Vagina (tissue), 2 donors: ENCODE measurements around the gene UBL3.

Experiments used
- CTCF ChIP-seq, 3 experiments: fragments of 450-650 bp in 2 of 3; fragments of 200-600 bp in 1 of 3; sonication (generic) in 1 of 3; IDR thresholded peaks; one replicate each; pipeline ENCODE4 v1.5.1; 2017 to 2019; ENCODE audit warnings: antibody characterized with exemption in 3 of 3, mild to moderate bottlenecking in 2 of 3, moderate library complexity in 2 of 3
- POLR2A ChIP-seq, 2 donors: fragments of 450-650 bp; IDR thresholded peaks; one replicate each; pipeline ENCODE4 v1.6.1; 2017; ENCODE audit warnings: antibody characterized with exemption in 2 of 2, mild to moderate bottlenecking in 2 of 2, moderate library complexity in 2 of 2
- POLR2AphosphoS5 ChIP-seq, 2 donors: sonication (generic); formaldehyde crosslinking; IDR thresholded peaks; one replicate each; pipeline ENCODE4 v1.9.0; 2017; ENCODE audit warnings: antibody characterized with exemption in 2 of 2, mild to moderate bottlenecking in 2 of 2, low read depth in 1 of 2; ENCODE audit not compliant: insufficient read depth in 1 of 2

GRCh38 chr13:29801102-29801501 is 49.3 kb downstream of the UBL3 start:
- TF ChIP-seq CTCF (IDR thresholded peaks at IDR 0.05) = no peak
- no peak for TF ChIP-seq POLR2A (IDR thresholded peaks at IDR 0.05)
- TF ChIP-seq POLR2AphosphoS5 (IDR thresholded peaks at IDR 0.05; ENCODE audit: insufficient read depth in 1 of 2, low read depth in 1 of 2) = no peak
